GM21390 (cell line): Measurements from ENCODE around the gene ARHGEF10L.
"Not testable (repeated sequence)": the region's sequence is repeated elsewhere in the genome, so short reads cannot be mapped to it uniquely, and the experiment has no call there.

Experiments
- ATAC-seq: cut with Tn5 transposase; IDR thresholded peaks from one replicate; pipeline ENCODE4 v1.9.1; 2021; ENCODE audit not compliant: unreplicated experiment

ARHGEF10L gene

GRCh38 chr1:17606826-17607440 is 67.4 kb downstream of the ARHGEF10L start:
- ATAC-seq: no peak

- no peak for ATAC-seq
Observed at GRCh38 chr1:17607644-17608581, 68.4 kb downstream of the ARHGEF10L start.

GRCh38 chr1:17609529-17609928 is 70.0 kb downstream of the ARHGEF10L start:
- ATAC-seq: no peak

GRCh38 chr1:17610085-17610484 is 70.6 kb downstream of the ARHGEF10L start:
- ATAC-seq: no peak

- ATAC-seq: no peak
Observed at GRCh38 chr1:17610713-17611112, 71.2 kb downstream of the ARHGEF10L start.

- no peak for ATAC-seq
Observed at GRCh38 chr1:17611991-17612390, 72.5 kb downstream of the ARHGEF10L start.

GRCh38 chr1:17612831-17613230 is 73.3 kb downstream of the ARHGEF10L start:
- ATAC-seq: no peak

GRCh38 chr1:17614586-17614985 is 75.1 kb downstream of the ARHGEF10L start:
- ATAC-seq: no peak

GRCh38 chr1:17615157-17615556 is 75.7 kb downstream of the ARHGEF10L start:
- ATAC-seq: no peak

GRCh38 chr1:17615959-17616358 is 76.5 kb downstream of the ARHGEF10L start:
- no peak for ATAC-seq

- no peak for ATAC-seq
Observed at GRCh38 chr1:17616731-17617279, 77.3 kb downstream of the ARHGEF10L start.

- ATAC-seq: no peak
Observed at GRCh38 chr1:17617787-17618557, 78.5 kb downstream of the ARHGEF10L start.

GRCh38 chr1:17618558-17619247 is 79.2 kb downstream of the ARHGEF10L start:
- no peak for ATAC-seq

GRCh38 chr1:17620448-17620847 is 81.0 kb downstream of the ARHGEF10L start:
- no peak for ATAC-seq

- no peak for ATAC-seq
Observed at GRCh38 chr1:17621691-17622090, 82.2 kb downstream of the ARHGEF10L start.

- no peak for ATAC-seq
Observed at GRCh38 chr1:17622823-17623222, 83.3 kb downstream of the ARHGEF10L start.

- ATAC-seq: no peak
Observed at GRCh38 chr1:17624611-17625233, 85.2 kb downstream of the ARHGEF10L start.

GRCh38 chr1:17627239-17628052 is 87.9 kb downstream of the ARHGEF10L start:
- no peak for ATAC-seq

- not testable (repeated sequence) for ATAC-seq
Observed at GRCh38 chr1:17629046-17629445, 89.5 kb downstream of the ARHGEF10L start.
